Right ventricle myocardium inferior (tissue), 1 donor: ENCODE results near the gene PIP4K2A. TPM values are rescaled to one million over a fixed set of nuclear protein-coding genes. Genes with fewer than 3 reads are reported as not detected.
A peak's percentile ranks its signal among the peaks of the same experiment; 100 is the strongest.

ENCODE experiments used
- ATAC-seq: fragments of 200-7000 bp; cut with Tn5 transposase; one replicate; pipeline ENCODE4 v1.9.1; 2020; ENCODE audit warnings: mild to moderate bottlenecking, moderate library complexity
- DNase-seq: peaks from one replicate; pipeline ENCODE4 v3.0.0; 2021; ENCODE audit errors: missing footprints
- intact Hi-C: fragments of 100-400 bp; cut with DNase I; formaldehyde crosslinking; loops from one replicate; pipeline ENCODE4 v1.11.0; 2022
- total RNA-seq: library from RNA; stranded (reverse); fragmentation: NEBNext Ultra II Directional; extraction: Animal tissue kit (Norgen Biotek cat#: 25700); gene quantifications from one replicate; pipeline ENCODE4 v1.2.1, GENCODE V29; 2021
- donor health status: DM: no; HTN: yes; CAD: no; lungs with severe emphysema.

Gene PIP4K2A
- total RNA-seq, 1 donor from 2014 or later = 14.0 TPM

- no peak for ATAC-seq
- intact Hi-C loops = no loop called here
- no peak for DNase-seq
Measured at GRCh38 chr10:22617051-22617450, 97.3 kb downstream of the PIP4K2A start.

- ATAC-seq = peak; percentile 29
- intact Hi-C loops = no loop called here
- DNase-seq = peak; percentile 72
Measured at GRCh38 chr10:22615819-22616499, 98.4 kb downstream of the PIP4K2A start.

GRCh38 chr10:22615101-22615500, 99.3 kb downstream of the PIP4K2A start:
- ATAC-seq = no peak
- no peak for DNase-seq
- intact Hi-C loops = no loop called here

- intact Hi-C loops = no loop called here
- no peak for DNase-seq
- ATAC-seq = no peak
Measured at GRCh38 chr10:22613011-22613410, 101.4 kb downstream of the PIP4K2A start.

- ATAC-seq (no peak), DNase-seq (no peak)
- intact Hi-C loops = no loop called here
Measured at GRCh38 chr10:22612318-22612717, 102.1 kb downstream of the PIP4K2A start.

GRCh38 chr10:22611425-22612115, 102.8 kb downstream of the PIP4K2A start:
- no peak for DNase-seq
- intact Hi-C loops = no loop called here

GRCh38 chr10:22610610-22611009, 103.8 kb downstream of the PIP4K2A start:
- intact Hi-C loops = no loop called here
- DNase-seq (no peak), ATAC-seq (no peak)

More at GRCh38 chr10:22611425-22612115, 102.8 kb downstream of the PIP4K2A start:
- ATAC-seq = no peak

- ATAC-seq (no peak), DNase-seq (no peak)
- intact Hi-C loops = no loop called here
Measured at GRCh38 chr10:22609719-22610465, 104.5 kb downstream of the PIP4K2A start.

GRCh38 chr10:22609251-22609650, 105.1 kb downstream of the PIP4K2A start:
- intact Hi-C loops = no loop called here
- no peak for ATAC-seq
- no peak for DNase-seq

GRCh38 chr10:22607261-22607660, 107.1 kb downstream of the PIP4K2A start:
- intact Hi-C loops = no loop called here
- DNase-seq (no peak), ATAC-seq (peak; percentile 29)

- ATAC-seq (peak; percentile 67), DNase-seq (no peak)
- intact Hi-C loops = no loop called here
Measured at GRCh38 chr10:22606164-22606614, 108.2 kb downstream of the PIP4K2A start.

- no peak for DNase-seq
- intact Hi-C loops = no loop called here
- ATAC-seq = peak; percentile 83
Measured at GRCh38 chr10:22605168-22605567, 109.2 kb downstream of the PIP4K2A start.

GRCh38 chr10:22604344-22605126, 109.8 kb downstream of the PIP4K2A start:
- ATAC-seq (no peak), DNase-seq (no peak)
- intact Hi-C loops = no loop called here

- no peak for ATAC-seq
- DNase-seq = no peak
- intact Hi-C loops = no loop called here
Measured at GRCh38 chr10:22603581-22603980, 110.8 kb downstream of the PIP4K2A start.

- ATAC-seq (no peak), DNase-seq (no peak)
- intact Hi-C loops = no loop called here
Measured at GRCh38 chr10:22601618-22602017, 112.8 kb downstream of the PIP4K2A start.

- DNase-seq (no peak), ATAC-seq (no peak)
- intact Hi-C loops = no loop called here
Measured at GRCh38 chr10:22599636-22600228, 114.6 kb downstream of the PIP4K2A start.

- ATAC-seq = no peak
- intact Hi-C loops = no loop called here
Measured at GRCh38 chr10:22599048-22599561, 115.3 kb downstream of the PIP4K2A start.

GRCh38 chr10:22598478-22598877, 115.9 kb downstream of the PIP4K2A start:
- DNase-seq (no peak), ATAC-seq (no peak)
- intact Hi-C loops = no loop called here

More at GRCh38 chr10:22599048-22599561, 115.3 kb downstream of the PIP4K2A start:
- no peak for DNase-seq
